Thoracic aorta (tissue), 2 donors: ENCODE measurements around the gene DNAL4. TPM values are rescaled to one million over a fixed set of nuclear protein-coding genes. Genes with fewer than 3 reads are reported as not detected.

Experiments
- ATAC-seq: fragments of 150-250 bp; one replicate; pipeline ENCODE4 v1.8.0; 2017; ENCODE audit warnings: low read depth; ENCODE audit not compliant: insufficient number of reproducible peaks, low FRiP score
- DNase-seq: peaks from one replicate; pipeline ENCODE4 v3.0.0-alpha.2; 2020; ENCODE audit warnings: low spot score
- H3K27ac ChIP-seq, 2 donors: fragments of 200-600 bp; sonication (generic); 1 replicate in 1 of 2; 2 replicates in 1 of 2; pipeline ENCODE4 v1.5.1; 2016; ENCODE audit warnings: mild to moderate bottlenecking in 2 of 2, moderate library complexity in 2 of 2
- H3K27me3 ChIP-seq: fragments of 200-600 bp; sonication (generic); replicated peaks from 2 replicates; pipeline ENCODE4 v1.6.0; 2016; ENCODE audit warnings: mild to moderate bottlenecking; ENCODE audit not compliant: insufficient read depth
- H3K36me3 ChIP-seq: fragments of 200-600 bp; sonication (generic); one replicate; pipeline ENCODE4 v1.5.1; 2016
- H3K4me1 ChIP-seq, 2 donors: fragments of 200-600 bp; sonication (generic); 1 replicate in 1 of 2; 2 replicates in 1 of 2; pipeline versions ENCODE4 v1.5.1 to v1.6.0; 2016; ENCODE audit warnings: low read depth in 2 of 2, mild to moderate bottlenecking in 1 of 2; ENCODE audit not compliant: control insufficient read depth in 1 of 2
- H3K4me3 ChIP-seq: fragments of 200-600 bp; sonication (generic); 2 replicates; pipeline ENCODE4 v1.5.1; 2016; ENCODE audit warnings: mild to moderate bottlenecking
- H3K9me3 ChIP-seq: fragments of 200-600 bp; sonication (generic); 2 replicates; pipeline ENCODE4 v1.5.1; 2016
- total RNA-seq, 2 donors: library from RNA; depleted of rRNA; stranded (reverse); fragments of >200 nt; gene quantifications; one replicate each; pipeline versions ENCODE4 v1.1.0 to v1.2.3, GENCODE V29; 2016
- TF ChIP-seq, protein P1 (sequence below): fragments of 200-600 bp; sonication (generic); IDR thresholded peaks from one replicate; pipeline ENCODE4 v1.5.1; 2019; ENCODE audit warnings: antibody characterized with exemption

Gene DNAL4
- total RNA-seq, 2 donors from 2014 or later, result 9.5 to 20.8 TPM

DNA sequence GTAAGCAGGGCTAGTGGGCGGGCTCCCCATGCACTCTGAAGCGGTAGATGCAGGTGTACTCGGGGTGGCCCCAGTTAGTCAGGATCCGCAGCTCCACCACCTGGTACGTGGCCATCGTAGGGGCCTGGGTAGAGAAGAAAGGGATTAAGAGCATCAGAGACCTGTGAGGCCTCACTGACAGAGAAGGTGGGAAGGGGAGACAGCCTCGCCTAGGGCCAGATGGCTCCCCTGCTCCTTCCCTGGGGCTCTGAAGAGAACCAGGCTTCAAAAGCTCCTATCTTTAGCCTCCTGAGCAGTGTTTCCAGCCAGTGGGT, 57.7 kb downstream of the DNAL4 start:
- Histone ChIP-seq H3K27ac (no peak overlapping the region), H3K27me3 (no peaks in the 10 kb centered on the region), H3K9me3 (no peaks in the 10 kb centered on the region), H3K36me3 (peaks cover 80% of the 10 kb centered on the region), H3K4me1 (peaks cover 25 to 36% of the 10 kb centered on the region in 2 donors), H3K4me3 (no peak overlapping the region)
- TF ChIP-seq, protein P1, sequence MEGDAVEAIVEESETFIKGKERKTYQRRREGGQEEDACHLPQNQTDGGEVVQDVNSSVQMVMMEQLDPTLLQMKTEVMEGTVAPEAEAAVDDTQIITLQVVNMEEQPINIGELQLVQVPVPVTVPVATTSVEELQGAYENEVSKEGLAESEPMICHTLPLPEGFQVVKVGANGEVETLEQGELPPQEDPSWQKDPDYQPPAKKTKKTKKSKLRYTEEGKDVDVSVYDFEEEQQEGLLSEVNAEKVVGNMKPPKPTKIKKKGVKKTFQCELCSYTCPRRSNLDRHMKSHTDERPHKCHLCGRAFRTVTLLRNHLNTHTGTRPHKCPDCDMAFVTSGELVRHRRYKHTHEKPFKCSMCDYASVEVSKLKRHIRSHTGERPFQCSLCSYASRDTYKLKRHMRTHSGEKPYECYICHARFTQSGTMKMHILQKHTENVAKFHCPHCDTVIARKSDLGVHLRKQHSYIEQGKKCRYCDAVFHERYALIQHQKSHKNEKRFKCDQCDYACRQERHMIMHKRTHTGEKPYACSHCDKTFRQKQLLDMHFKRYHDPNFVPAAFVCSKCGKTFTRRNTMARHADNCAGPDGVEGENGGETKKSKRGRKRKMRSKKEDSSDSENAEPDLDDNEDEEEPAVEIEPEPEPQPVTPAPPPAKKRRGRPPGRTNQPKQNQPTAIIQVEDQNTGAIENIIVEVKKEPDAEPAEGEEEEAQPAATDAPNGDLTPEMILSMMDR, result no peak
- ATAC-seq, result no peak
- no peak for DNase-seq

DNA sequence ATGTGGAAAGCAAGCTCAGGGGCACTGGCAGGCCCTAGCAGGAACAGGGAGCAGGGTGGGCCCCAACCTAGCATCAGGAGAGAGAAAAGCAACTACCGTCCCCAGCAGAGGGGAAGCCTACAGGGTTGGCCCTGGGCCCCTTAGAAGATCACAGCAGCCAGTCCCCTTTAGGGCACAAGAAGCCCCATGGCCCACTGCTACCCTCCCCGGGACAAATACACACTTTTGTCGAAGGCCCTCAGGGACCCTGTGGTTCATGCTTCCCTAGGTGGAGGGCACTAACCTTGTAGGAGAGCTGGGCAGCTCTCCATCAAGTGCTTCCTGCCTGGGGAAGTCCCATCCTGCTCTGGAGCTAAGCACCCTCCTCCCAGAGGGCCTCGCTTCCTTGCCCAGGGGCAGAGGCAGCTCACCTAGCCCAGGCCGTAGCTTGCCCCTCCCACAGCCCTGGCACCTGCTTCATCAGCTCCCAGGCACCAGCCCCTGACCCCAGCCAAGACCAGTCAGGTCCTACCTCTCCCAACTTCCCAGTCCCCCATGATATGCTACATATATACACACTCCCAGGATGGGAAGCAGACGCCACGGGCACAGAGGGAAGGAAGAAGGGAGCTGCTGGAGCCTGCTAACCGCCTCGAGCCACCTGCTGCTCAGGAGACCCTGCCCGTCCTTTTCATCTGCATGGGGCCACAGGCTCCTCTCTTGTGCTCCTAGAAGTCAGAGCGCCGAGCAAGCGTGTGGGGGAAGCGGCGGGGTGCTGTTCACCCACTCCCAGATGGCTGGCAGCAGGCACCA, 58.3 kb downstream of the DNAL4 start:
- no peak for ATAC-seq
- H3K4me1 ChIP-seq, result peaks cover 25 to 37% of the 10 kb centered on the region in 2 donors
- peak overlapping the region in 1 of 2 donors; percentile 6 for H3K27ac ChIP-seq
- peaks cover 80% of the 10 kb centered on the region for H3K36me3 ChIP-seq
- no peak overlapping the region for H3K4me3 ChIP-seq
- no peaks in the 10 kb centered on the region for H3K27me3 ChIP-seq
- DNase-seq, result no peak
- TF ChIP-seq, protein P1, result no peak
- no peaks in the 10 kb centered on the region for H3K9me3 ChIP-seq

DNA sequence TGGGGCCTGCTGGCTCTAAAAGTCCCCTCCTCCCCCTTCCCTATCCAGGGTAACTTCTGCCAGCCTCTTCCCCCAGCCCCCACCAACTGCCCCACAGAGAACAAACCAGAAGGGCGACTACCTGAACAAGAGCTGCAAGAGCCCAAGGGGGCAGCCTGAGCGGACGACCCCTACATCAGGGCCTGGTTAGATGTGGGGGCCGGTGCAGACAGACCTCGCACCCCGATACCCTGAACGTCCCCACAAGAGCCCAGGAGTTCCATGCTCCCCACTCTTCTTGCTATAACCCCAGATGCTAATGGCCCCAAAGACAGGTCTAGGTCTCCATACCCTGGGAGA, 58.8 kb downstream of the DNAL4 start:
- peaks cover 80% of the 10 kb centered on the region for H3K36me3 ChIP-seq
- H3K4me3 ChIP-seq, result no peak overlapping the region
- no peak for DNase-seq
- no peaks in the 10 kb centered on the region for H3K27me3 ChIP-seq
- no peaks in the 10 kb centered on the region for H3K9me3 ChIP-seq
- peak overlapping the region in 1 of 2 donors; percentile 6 for H3K27ac ChIP-seq
- peaks cover 25 to 37% of the 10 kb centered on the region in 2 donors for H3K4me1 ChIP-seq
- TF ChIP-seq, protein P1, result no peak
- ATAC-seq, result no peak

DNA sequence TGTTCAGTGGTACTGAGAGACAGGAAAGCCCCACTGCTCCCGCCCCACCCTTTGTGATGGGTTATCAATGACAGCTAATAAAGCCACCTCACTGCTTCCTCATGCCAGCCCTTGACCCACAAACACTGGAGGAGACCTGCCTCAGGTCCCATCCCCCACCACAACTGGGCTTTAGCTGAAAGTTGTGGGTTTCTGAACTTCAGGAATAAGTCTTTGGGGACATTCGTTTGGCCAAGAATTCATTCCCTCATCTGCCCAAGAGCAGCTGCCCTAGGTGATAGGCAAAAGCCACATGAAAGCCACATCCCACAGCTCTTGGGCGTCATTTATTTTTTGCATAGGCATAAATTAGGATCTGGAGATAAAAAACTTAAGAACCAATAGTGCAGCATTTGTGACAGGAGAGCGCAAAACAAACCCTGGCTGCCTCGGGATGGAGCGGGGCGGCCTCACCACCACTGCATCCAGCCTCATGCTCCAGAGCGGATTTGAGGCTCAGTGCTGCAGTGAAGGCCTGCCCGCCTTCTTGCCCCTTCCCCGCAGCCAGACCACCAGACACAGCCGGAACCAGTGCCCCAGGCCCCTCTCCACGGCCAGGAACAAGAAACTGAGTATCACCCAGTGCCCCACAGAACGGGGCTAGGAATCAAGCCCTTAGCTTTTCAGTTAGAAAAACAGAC, 59.4 kb downstream of the DNAL4 start:
- ATAC-seq (no peak), DNase-seq (no peak)
- H3K4me3 ChIP-seq, result no peak overlapping the region
- H3K27me3 ChIP-seq, result no peaks in the 10 kb centered on the region
- TF ChIP-seq, protein P1, result no peak
- H3K4me1 ChIP-seq, result peaks cover 25 to 37% of the 10 kb centered on the region in 2 donors
- peaks cover 79% of the 10 kb centered on the region for H3K36me3 ChIP-seq
- no peaks in the 10 kb centered on the region for H3K9me3 ChIP-seq
- H3K27ac ChIP-seq, result peak overlapping the region; percentile 82 to 86

DNA sequence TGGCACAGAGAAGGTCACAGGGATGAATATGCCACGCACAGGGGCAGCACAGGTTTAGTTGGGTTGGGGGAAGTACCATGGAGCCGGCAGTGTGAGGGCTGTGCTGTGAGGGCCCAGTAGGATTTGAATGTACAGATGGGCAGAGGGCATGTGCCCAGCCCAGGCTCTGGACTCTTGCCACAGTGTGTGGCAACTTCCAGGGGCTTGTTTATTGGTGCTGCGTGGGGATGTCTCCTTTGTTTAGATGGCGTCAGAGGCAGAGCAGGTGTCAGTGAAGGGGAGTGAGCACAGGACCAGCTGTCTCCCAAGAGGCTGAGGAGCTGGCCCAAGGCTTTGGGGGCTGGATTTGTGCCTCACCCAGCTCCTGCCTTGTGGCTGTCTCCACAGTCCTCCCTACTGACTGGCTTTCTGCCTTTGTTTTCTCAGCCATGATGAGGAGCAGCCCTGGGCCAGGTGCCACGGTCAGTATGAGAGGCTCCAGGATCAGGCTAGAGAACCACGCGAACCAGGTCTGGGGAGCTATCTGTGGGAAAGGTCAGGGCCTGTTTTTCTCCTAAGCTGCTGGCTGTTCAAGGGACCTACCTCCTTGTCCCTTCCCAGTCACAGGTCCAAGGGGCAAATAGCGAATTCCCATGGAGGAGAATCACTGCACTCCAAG, 60.1 kb downstream of the DNAL4 start:
- peaks cover 25 to 37% of the 10 kb centered on the region in 2 donors for H3K4me1 ChIP-seq
- no peaks in the 10 kb centered on the region for H3K9me3 ChIP-seq
- TF ChIP-seq, protein P1, result no peak
- peaks cover 79% of the 10 kb centered on the region for H3K36me3 ChIP-seq
- H3K27me3 ChIP-seq, result no peaks in the 10 kb centered on the region
- ATAC-seq (no peak), DNase-seq (no peak)
- peak overlapping the region; percentile 82 to 86 for H3K27ac ChIP-seq
- H3K4me3 ChIP-seq, result no peak overlapping the region
